ENCODE results near the gene TDRKH.

GRCh38 chr1:151756291-151756690 lies 34.0 kb downstream of the TDRKH start:
- TF ChIP-seq CTCF (IDR thresholded peaks at IDR 0.05; ENCODE audit: borderline replicate concordance, extremely low read depth, low read length, poor library complexity, severe bottlenecking) (no peak), EZH2 (IDR thresholded peaks at IDR 0.05; ENCODE audit: borderline replicate concordance, low read depth, low read length, severe bottlenecking) (no peak)

Data from DND-41 (cell line).